GM23338 (cell line): ENCODE data around the gene CZIB. TPM values are rescaled to one million over a fixed set of nuclear protein-coding genes. Genes with fewer than 3 reads are reported as not detected.
A peak's percentile ranks its signal among the peaks of the same experiment; 100 is the strongest.

Source experiments
- ATAC-seq: fragments of 200-7000 bp; cut with Tn5 transposase; 3 replicates; pipeline ENCODE4 v1.9.1; 2020
- DNase-seq: peaks from one replicate; pipeline ENCODE4 v3.0.0-alpha.2; 2015; ENCODE audit warnings: low spot score
- H2AFZ ChIP-seq: fragments of 200-600 bp; sonication (generic); 2 replicates; pipeline ENCODE4 v1.8.0; 2016; ENCODE audit warnings: antibody characterized with exemption, mild to moderate bottlenecking, moderate library complexity
- H3F3A ChIP-seq: fragments of 200-600 bp; sonication (generic); replicated peaks from 2 replicates; pipeline ENCODE4 v1.8.0; 2017; ENCODE audit warnings: antibody characterized with exemption, mixed run types, low read depth
- H3K27ac ChIP-seq: fragments of 200-600 bp; sonication (generic); 2 replicates; pipeline ENCODE4 v1.6.1; 2016; ENCODE audit warnings: low read depth
- H3K27me3 ChIP-seq: fragments of 200-600 bp; sonication (generic); 2 replicates; pipeline ENCODE4 v1.8.0; 2016; ENCODE audit warnings: mild to moderate bottlenecking, mixed run types, moderate library complexity; ENCODE audit not compliant: insufficient read depth
- H3K36me3 ChIP-seq: fragments of 200-600 bp; sonication (generic); 2 replicates; pipeline ENCODE4 v1.8.0; 2016; ENCODE audit warnings: mild to moderate bottlenecking; ENCODE audit not compliant: insufficient read depth
- H3K4me1 ChIP-seq: fragments of 200-600 bp; sonication (generic); 2 replicates; pipeline ENCODE4 v1.8.0; 2016; ENCODE audit warnings: mild to moderate bottlenecking, moderate library complexity; ENCODE audit not compliant: insufficient read depth
- H3K4me2 ChIP-seq: fragments of 200-600 bp; sonication (generic); 2 replicates; pipeline ENCODE4 v1.7.1; 2017; ENCODE audit warnings: mixed run types
- H3K4me3 ChIP-seq: fragments of 200-600 bp; sonication (generic); 2 replicates; pipeline ENCODE4 v1.6.1; 2016; ENCODE audit warnings: mixed run types
- H3K79me2 ChIP-seq: fragments of 200-600 bp; sonication (generic); replicated peaks from 2 replicates; pipeline ENCODE4 v1.8.0; 2017; ENCODE audit warnings: mild to moderate bottlenecking; ENCODE audit not compliant: insufficient read depth
- H3K9me2 ChIP-seq: fragments of 200-600 bp; sonication (generic); 2 replicates; pipeline ENCODE4 v1.8.0; 2017; ENCODE audit not compliant: insufficient read depth
- H4K20me1 ChIP-seq: fragments of 200-600 bp; sonication (generic); replicated peaks from 2 replicates; pipeline ENCODE4 v1.8.0; 2017; ENCODE audit warnings: mild to moderate bottlenecking; ENCODE audit not compliant: insufficient read depth
- H3K27ac Mint-ChIP-seq: 2 replicates; pipeline ENCODE4 v1.8.0; 2020; ENCODE audit warnings: inconsistent platforms, mild to moderate bottlenecking, moderate library complexity, mixed read lengths
- H3K27me3 Mint-ChIP-seq: 3 replicates; pipeline ENCODE4 v1.8.0; 2022; ENCODE audit warnings: low read depth, mild to moderate bottlenecking, moderate library complexity, mixed read lengths, inconsistent platforms; ENCODE audit not compliant: insufficient read depth, poor library complexity
- H3K36me3 Mint-ChIP-seq: 3 replicates; pipeline ENCODE4 v1.8.0; 2021; ENCODE audit warnings: low read depth, mild to moderate bottlenecking, inconsistent platforms, moderate library complexity, mixed read lengths
- H3K4me1 Mint-ChIP-seq: 3 replicates; pipeline ENCODE4 v1.8.0; 2020; ENCODE audit warnings: mild to moderate bottlenecking, inconsistent platforms, mixed read lengths
- H3K4me3 Mint-ChIP-seq: 3 replicates; pipeline ENCODE4 v1.8.0; 2021; ENCODE audit warnings: moderate library complexity, mild to moderate bottlenecking, inconsistent platforms, mixed read lengths
- H3K9me3 Mint-ChIP-seq: 3 replicates; pipeline ENCODE4 v1.8.0; 2020; ENCODE audit warnings: moderate library complexity, mild to moderate bottlenecking, inconsistent platforms, mixed read lengths
- CREB1 ChIP-seq: fragments of 250-450 bp; sonication (Bioruptor Pico); IDR thresholded peaks from 2 replicates; pipeline ENCODE4 v1.5.0; 2020; ENCODE audit warnings: low read depth, mild to moderate bottlenecking, moderate library complexity
- CTCF ChIP-seq, 2 experiments: fragments of 200-600 bp in 1 of 2; sonication (generic) in 1 of 2; conservative IDR thresholded peaks; 2 replicates each; pipeline versions ENCODE4 v1.5.1 to v1.6.1; 2016 to 2017; ENCODE audit warnings: antibody characterized with exemption in 2 of 2, low read depth in 2 of 2, mild to moderate bottlenecking in 2 of 2, moderate library complexity in 1 of 2
- ETS1 ChIP-seq: IDR thresholded peaks from 2 replicates; pipeline ENCODE4 v1.6.1; 2016; ENCODE audit warnings: antibody characterized with exemption
- EZH2 ChIP-seq: fragments of 200-600 bp; sonication (generic); IDR thresholded peaks from one replicate; pipeline ENCODE4 v1.8.0; 2017; ENCODE audit warnings: antibody characterized with exemption, mild to moderate bottlenecking, low read depth; ENCODE audit not compliant: unreplicated experiment
- EZH2phosphoT487 ChIP-seq: fragments of 200-600 bp; sonication (generic); IDR thresholded peaks from one replicate; pipeline ENCODE4 v1.8.1; 2018; ENCODE audit warnings: antibody characterized with exemption; ENCODE audit not compliant: unreplicated experiment
- JUNB ChIP-seq: IDR thresholded peaks from one replicate; pipeline ENCODE4 v1.6.1; 2016; ENCODE audit warnings: antibody characterized with exemption; ENCODE audit not compliant: unreplicated experiment
- NANOG ChIP-seq: IDR thresholded peaks from 2 replicates; pipeline ENCODE4 v1.6.1; 2016; ENCODE audit warnings: antibody characterized with exemption, borderline replicate concordance
- POLR2AphosphoS5 ChIP-seq: IDR thresholded peaks from 2 replicates; pipeline ENCODE4 v1.6.1; 2016; ENCODE audit warnings: antibody characterized with exemption, low read depth
- REST ChIP-seq: IDR thresholded peaks from one replicate; pipeline ENCODE4 v1.6.1; 2018; ENCODE audit warnings: antibody characterized with exemption; ENCODE audit not compliant: unreplicated experiment
- STAT1 ChIP-seq: IDR thresholded peaks from one replicate; pipeline ENCODE4 v1.6.1; 2016; ENCODE audit warnings: antibody characterized with exemption; ENCODE audit not compliant: unreplicated experiment
- ZNF114 ChIP-seq: fragments of 250-450 bp; sonication (Bioruptor Pico); IDR thresholded peaks from 2 replicates; pipeline ENCODE4 v1.5.0; 2020; ENCODE audit warnings: mild to moderate bottlenecking, moderate library complexity
- ZNF331 ChIP-seq: fragments of 250-450 bp; sonication (Bioruptor Pico); IDR thresholded peaks from 2 replicates; pipeline ENCODE4 v1.5.0; 2020; ENCODE audit warnings: low read depth, mild to moderate bottlenecking, moderate library complexity
- polyA plus RNA-seq: library from polyadenylated mRNA; unstranded; fragments of >200 nt; fragmentation: Nextera tagmentation; extraction: Ambion mirVana; gene quantifications from 2 replicates; pipeline ENCODE4 v1.2.1, GENCODE V29; 2016
- total RNA-seq: library from RNA; depleted of rRNA; stranded (reverse); fragments of >200 nt; shearing (Covaris generic); gene quantifications from 2 replicates; pipeline ENCODE4 v1.2.3, GENCODE V29; 2014

The CZIB gene
- total and polyA plus RNA-seq, 2 experiments from 2014 or later, result 59.8 to 84.1 TPM

GRCh38 chr1:53182111-53182593, 38.3 kb downstream of the CZIB start:
- Mint-ChIP-seq H3K9me3 (no peaks in the 10 kb centered on the region), H3K27me3 (no peaks in the 10 kb centered on the region), H3K27ac (no peak overlapping the region), H3K4me1 (no peaks in the 10 kb centered on the region; the same call in 2 of the 3 replicates), H3K4me3 (no peak overlapping the region), H3K36me3 (no peaks in the 10 kb centered on the region)
- H3K27ac ChIP-seq, result no peak overlapping the region
- H3K79me2 ChIP-seq, result no peaks in the 10 kb centered on the region
- H3K9me2 ChIP-seq, result no peaks in the 10 kb centered on the region
- H3K36me3 ChIP-seq, result no peaks in the 10 kb centered on the region
- TF ChIP-seq CTCF (conservative IDR thresholded peaks at IDR 0.05; ENCODE audit: low read depth in 2 of 2) (peak; percentile 96 to 97), NANOG (no peak)
- 0 out of 2 replicates have a peak overlapping the region, but pooled peaks have one; percentile 15 for H2AFZ ChIP-seq
- H3K4me2 ChIP-seq, result no peak overlapping the region
- no peak overlapping the region for H3K4me3 ChIP-seq
- no peaks in the 10 kb centered on the region for H3F3A ChIP-seq
- no peaks in the 10 kb centered on the region for H4K20me1 ChIP-seq
- H3K4me1 ChIP-seq, result no peaks in the 10 kb centered on the region
- H3K27me3 ChIP-seq, result no peaks in the 10 kb centered on the region
- DNase-seq, result peak; percentile 94
- ATAC-seq, result peak; percentile 86

GRCh38 chr1:53180951-53181350, 39.5 kb downstream of the CZIB start:
- Histone ChIP-seq H3K27ac (no peak overlapping the region), H3K79me2 (no peaks in the 10 kb centered on the region), H2AFZ (no peak overlapping the region), H3F3A (no peaks in the 10 kb centered on the region), H3K9me2 (no peaks in the 10 kb centered on the region), H3K36me3 (no peaks in the 10 kb centered on the region), H3K4me1 (no peaks in the 10 kb centered on the region), H3K27me3 (no peaks in the 10 kb centered on the region), H4K20me1 (no peaks in the 10 kb centered on the region), H3K4me2 (no peak overlapping the region), H3K4me3 (no peak overlapping the region)
- Mint-ChIP-seq H3K36me3 (no peaks in the 10 kb centered on the region), H3K4me3 (no peak overlapping the region), H3K27me3 (peaks cover 2% of the 10 kb centered on the region), H3K4me1 (peaks cover under 1% of the 10 kb centered on the region), H3K9me3 (no peaks in the 10 kb centered on the region), H3K27ac (no peak overlapping the region)
- ATAC-seq (no peak), DNase-seq (no peak)
- TF ChIP-seq EZH2phosphoT487 (no peak), ETS1 (no peak), POLR2AphosphoS5 (no peak), ZNF114 (CRISPR knock-in tag) (no peak), REST (no peak), STAT1 (no peak), NANOG (no peak), JUNB (no peak), ZNF331 (CRISPR knock-in tag) (no peak), CTCF (conservative IDR thresholded peaks at IDR 0.05; ENCODE audit: low read depth in 2 of 2) (no peak), EZH2 (no peak), CREB1 (CRISPR knock-in tag) (no peak)
